MM.1S (cell line): ENCODE data around the gene PGA4.

Experiments
- DNase-seq: peaks from one replicate; pipeline ENCODE4 v3.0.0-alpha.2; 2015
- H2AFZ ChIP-seq: fragments of 300-600 bp; sonication (generic); 2 replicates; pipeline ENCODE4 v1.6.0; 2016; ENCODE audit warnings: antibody characterized with exemption, low read length
- H3F3A ChIP-seq: fragments of 300-600 bp; sonication (generic); 2 replicates; pipeline ENCODE4 v1.6.1; 2016; ENCODE audit warnings: mild to moderate bottlenecking, antibody characterized with exemption, low read length, moderate library complexity, mixed read lengths; ENCODE audit not compliant: insufficient read depth
- H3K27ac ChIP-seq: fragments of 300-600 bp; sonication (generic); 2 replicates; pipeline ENCODE4 v1.5.1; 2016; ENCODE audit warnings: mild to moderate bottlenecking, low read length
- H3K27me3 ChIP-seq: fragments of 300-600 bp; sonication (generic); replicated peaks from 2 replicates; pipeline ENCODE4 v1.6.0; 2016; ENCODE audit warnings: low read length; ENCODE audit not compliant: insufficient read depth
- H3K36me3 ChIP-seq: fragments of 300-600 bp; sonication (generic); replicated peaks from 2 replicates; pipeline ENCODE4 v1.6.1; 2016; ENCODE audit warnings: mild to moderate bottlenecking, low read length, mixed read lengths; ENCODE audit not compliant: insufficient read depth
- H3K4me1 ChIP-seq: fragments of 300-600 bp; sonication (generic); 2 replicates; pipeline ENCODE4 v1.6.1; 2016; ENCODE audit warnings: low read length, mixed read lengths
- H3K4me2 ChIP-seq: fragments of 300-600 bp; sonication (generic); 2 replicates; pipeline ENCODE4 v1.6.0; 2016; ENCODE audit warnings: low read depth, low read length
- H3K4me3 ChIP-seq: fragments of 300-600 bp; sonication (generic); 2 replicates; pipeline ENCODE4 v1.5.1; 2016; ENCODE audit warnings: low read length, mixed read lengths
- H3K79me2 ChIP-seq: fragments of 300-600 bp; sonication (generic); 2 replicates; pipeline ENCODE4 v1.6.1; 2016; ENCODE audit warnings: mixed run types, low read length, mixed read lengths
- H3K9ac ChIP-seq: fragments of 300-600 bp; sonication (generic); 2 replicates; pipeline ENCODE4 v1.6.1; 2016; ENCODE audit warnings: low read length, mixed read lengths
- H3K9me2 ChIP-seq: fragments of 300-600 bp; sonication (generic); replicated peaks from 2 replicates; pipeline ENCODE4 v1.6.1; 2016; ENCODE audit warnings: mild to moderate bottlenecking, low read length, mixed read lengths; ENCODE audit not compliant: insufficient read depth
- H3K9me3 ChIP-seq: fragments of 300-600 bp; sonication (generic); replicated peaks from 2 replicates; pipeline ENCODE4 v1.6.1; 2016; ENCODE audit warnings: mild to moderate bottlenecking, low read length, mixed read lengths; ENCODE audit not compliant: insufficient read depth
- H4K20me1 ChIP-seq: fragments of 300-600 bp; sonication (generic); 2 replicates; pipeline ENCODE4 v1.6.1; 2016; ENCODE audit warnings: mild to moderate bottlenecking, low read length, moderate library complexity, mixed read lengths; ENCODE audit not compliant: insufficient read depth
- EZH2 ChIP-seq: fragments of 300-600 bp; sonication (generic); optimal IDR thresholded peaks from 2 replicates; pipeline ENCODE3; 2017; ENCODE audit warnings: low read depth, mild to moderate bottlenecking, antibody characterized with exemption, low read length, mixed read lengths
- EZH2phosphoT487 ChIP-seq: fragments of 300-600 bp; sonication (generic); IDR thresholded peaks from 2 replicates; pipeline ENCODE4 v1.6.1; 2018; ENCODE audit warnings: antibody characterized with exemption, low read length
- TF ChIP-seq, protein P1 (sequence below): fragments of 300-600 bp; sonication (generic); IDR thresholded peaks from 2 replicates; pipeline ENCODE4 v1.5.1; 2016; ENCODE audit warnings: antibody characterized with exemption, low read length, mixed read lengths

PGA4 gene

DNA sequence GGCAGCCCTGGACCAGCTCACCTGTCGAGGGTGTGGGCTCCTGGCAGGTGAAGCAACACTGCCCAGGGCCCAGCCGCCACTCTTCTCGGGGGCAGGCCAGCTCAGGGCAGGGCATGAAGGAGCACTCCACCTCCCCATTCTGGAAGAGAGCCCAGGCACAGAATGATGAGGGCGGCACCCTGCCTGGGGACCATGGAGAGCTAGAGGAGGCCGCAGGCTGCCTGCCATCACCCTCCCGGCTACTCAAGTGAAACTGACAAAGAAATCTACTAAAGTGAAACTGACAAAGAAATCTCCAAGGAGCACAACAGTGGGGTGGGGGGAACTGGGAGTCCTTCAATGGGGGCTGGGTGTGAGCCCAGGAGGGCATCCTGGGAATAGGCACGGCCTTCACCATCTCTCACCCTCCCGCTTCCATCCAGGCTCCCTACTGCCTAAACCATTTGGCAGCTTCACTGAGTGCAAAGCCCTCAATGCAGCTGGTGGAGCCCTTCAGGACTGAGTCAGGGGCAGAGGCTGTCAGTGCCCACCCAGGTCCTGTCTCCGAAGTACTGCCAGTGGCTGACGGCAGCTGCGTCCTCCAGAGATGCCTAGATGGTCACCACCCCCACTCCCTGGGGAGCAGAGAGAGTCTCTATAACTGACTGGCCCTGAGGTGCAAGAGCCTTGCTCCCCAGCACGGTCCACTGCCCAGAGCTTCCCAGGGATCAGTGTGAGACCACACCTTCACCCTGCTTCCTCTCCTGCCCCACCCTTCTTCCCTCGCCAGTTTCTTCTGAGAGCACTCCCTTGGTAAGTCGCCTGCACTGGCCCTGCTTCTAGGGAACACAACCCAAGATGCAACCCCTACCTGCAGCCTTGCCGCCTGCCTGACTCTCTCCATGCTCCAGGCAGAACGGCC is 51.3 kb downstream of the PGA4 start:
- TF ChIP-seq EZH2phosphoT487 (no peak), EZH2 (no peak)
- TF ChIP-seq, protein P1, sequence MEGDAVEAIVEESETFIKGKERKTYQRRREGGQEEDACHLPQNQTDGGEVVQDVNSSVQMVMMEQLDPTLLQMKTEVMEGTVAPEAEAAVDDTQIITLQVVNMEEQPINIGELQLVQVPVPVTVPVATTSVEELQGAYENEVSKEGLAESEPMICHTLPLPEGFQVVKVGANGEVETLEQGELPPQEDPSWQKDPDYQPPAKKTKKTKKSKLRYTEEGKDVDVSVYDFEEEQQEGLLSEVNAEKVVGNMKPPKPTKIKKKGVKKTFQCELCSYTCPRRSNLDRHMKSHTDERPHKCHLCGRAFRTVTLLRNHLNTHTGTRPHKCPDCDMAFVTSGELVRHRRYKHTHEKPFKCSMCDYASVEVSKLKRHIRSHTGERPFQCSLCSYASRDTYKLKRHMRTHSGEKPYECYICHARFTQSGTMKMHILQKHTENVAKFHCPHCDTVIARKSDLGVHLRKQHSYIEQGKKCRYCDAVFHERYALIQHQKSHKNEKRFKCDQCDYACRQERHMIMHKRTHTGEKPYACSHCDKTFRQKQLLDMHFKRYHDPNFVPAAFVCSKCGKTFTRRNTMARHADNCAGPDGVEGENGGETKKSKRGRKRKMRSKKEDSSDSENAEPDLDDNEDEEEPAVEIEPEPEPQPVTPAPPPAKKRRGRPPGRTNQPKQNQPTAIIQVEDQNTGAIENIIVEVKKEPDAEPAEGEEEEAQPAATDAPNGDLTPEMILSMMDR = no peak
- no peak overlapping the region for H3K4me3 ChIP-seq
- H3F3A ChIP-seq = no peaks in the 10 kb centered on the region
- no peaks in the 10 kb centered on the region for H3K9me2 ChIP-seq
- no peak overlapping the region for H3K9ac ChIP-seq
- H2AFZ ChIP-seq = no peak overlapping the region
- no peak for DNase-seq
- H3K79me2 ChIP-seq = no peaks in the 10 kb centered on the region
- peaks cover 15% of the 10 kb centered on the region for H3K27me3 ChIP-seq
- H3K4me2 ChIP-seq = no peak overlapping the region
- no peaks in the 10 kb centered on the region for H3K9me3 ChIP-seq
- H3K36me3 ChIP-seq = no peaks in the 10 kb centered on the region
- no peak overlapping the region for H3K27ac ChIP-seq
- H4K20me1 ChIP-seq = no peaks in the 10 kb centered on the region
- peaks cover 2% of the 10 kb centered on the region; the same call in 1 of the 2 replicates for H3K4me1 ChIP-seq

DNA sequence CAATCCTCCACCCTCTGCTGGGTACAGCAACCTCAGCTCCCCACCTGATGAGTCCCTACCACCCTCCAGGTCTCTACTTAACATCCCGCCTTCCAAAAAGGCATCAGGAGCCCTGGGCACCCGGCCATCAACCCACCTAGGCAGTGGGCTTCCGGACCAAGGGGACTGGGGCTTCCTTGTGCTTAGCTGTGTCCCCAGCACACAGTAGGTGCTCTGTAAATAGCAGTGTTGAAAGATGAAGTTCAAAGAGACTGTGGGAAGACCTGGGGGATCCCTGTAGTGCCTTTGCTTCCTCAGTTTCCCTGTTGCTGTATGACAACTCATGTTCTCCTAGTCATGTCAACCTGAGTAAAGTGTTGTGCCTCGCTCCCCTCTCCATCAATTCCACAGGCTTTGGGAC is 51.9 kb downstream of the PGA4 start:
- Histone ChIP-seq H3K9me2 (no peaks in the 10 kb centered on the region), H3F3A (no peaks in the 10 kb centered on the region), H3K9me3 (no peaks in the 10 kb centered on the region), H3K27ac (no peak overlapping the region), H3K4me1 (peaks cover 4% of the 10 kb centered on the region; the same call in 1 of the 2 replicates), H2AFZ (no peak overlapping the region), H3K36me3 (no peaks in the 10 kb centered on the region), H3K4me3 (no peak overlapping the region), H3K79me2 (no peaks in the 10 kb centered on the region), H4K20me1 (no peaks in the 10 kb centered on the region), H3K27me3 (peaks cover 15% of the 10 kb centered on the region), H3K9ac (no peak overlapping the region), H3K4me2 (no peak overlapping the region)
- no peak for DNase-seq
- TF ChIP-seq EZH2phosphoT487 (no peak), EZH2 (no peak)
- TF ChIP-seq, protein P1 = no peak

DNA sequence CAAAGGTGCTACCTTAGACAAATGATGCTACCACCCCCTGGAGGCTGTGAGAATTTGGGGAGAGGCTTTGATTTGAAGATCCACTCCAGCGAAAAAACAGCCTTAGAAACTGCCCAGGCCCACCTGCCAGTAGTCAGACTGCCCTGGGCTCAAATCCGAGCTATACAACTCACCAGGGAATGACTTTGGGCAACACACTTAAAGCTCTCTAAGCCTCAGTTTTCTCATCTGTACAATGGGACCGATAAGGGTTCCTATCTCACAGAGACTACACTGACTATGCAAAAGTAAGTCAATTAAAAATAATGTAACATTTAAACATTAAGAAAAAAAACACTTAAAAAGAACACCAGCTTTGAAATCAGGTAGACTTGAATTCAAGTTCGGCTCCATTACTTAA is 53.0 kb downstream of the PGA4 start:
- no peaks in the 10 kb centered on the region for H3K9me2 ChIP-seq
- no peak overlapping the region for H3K4me3 ChIP-seq
- H3F3A ChIP-seq = no peaks in the 10 kb centered on the region
- no peaks in the 10 kb centered on the region for H3K36me3 ChIP-seq
- H2AFZ ChIP-seq = no peak overlapping the region
- no peak overlapping the region for H3K9ac ChIP-seq
- peaks cover 15% of the 10 kb centered on the region for H3K27me3 ChIP-seq
- no peaks in the 10 kb centered on the region for H4K20me1 ChIP-seq
- no peak overlapping the region for H3K27ac ChIP-seq
- H3K4me1 ChIP-seq = peaks cover 4% of the 10 kb centered on the region; the same call in 1 of the 2 replicates
- H3K4me2 ChIP-seq = no peak overlapping the region
- H3K79me2 ChIP-seq = no peaks in the 10 kb centered on the region
- TF ChIP-seq EZH2phosphoT487 (no peak), EZH2 (no peak)
- TF ChIP-seq, protein P1 = no peak
- H3K9me3 ChIP-seq = no peaks in the 10 kb centered on the region
- DNase-seq = no peak
